GM23338 (cell line): ENCODE measurements around the gene TMA7B.

ENCODE experiments used
- CREB1 ChIP-seq: fragments of 250-450 bp; sonication (Bioruptor Pico); IDR thresholded peaks from 2 replicates; pipeline ENCODE4 v1.5.0; 2020; ENCODE audit warnings: low read depth, mild to moderate bottlenecking, moderate library complexity
- CTCF ChIP-seq, 2 experiments: fragments of 200-600 bp in 1 of 2; sonication (generic) in 1 of 2; conservative IDR thresholded peaks; 2 replicates each; pipeline versions ENCODE4 v1.5.1 to v1.6.1; 2016 to 2017; ENCODE audit warnings: antibody characterized with exemption in 2 of 2, low read depth in 2 of 2, mild to moderate bottlenecking in 2 of 2, moderate library complexity in 1 of 2
- ETS1 ChIP-seq: IDR thresholded peaks from 2 replicates; pipeline ENCODE4 v1.6.1; 2016; ENCODE audit warnings: antibody characterized with exemption
- EZH2 ChIP-seq: fragments of 200-600 bp; sonication (generic); IDR thresholded peaks from one replicate; pipeline ENCODE4 v1.8.0; 2017; ENCODE audit warnings: antibody characterized with exemption, mild to moderate bottlenecking, low read depth; ENCODE audit not compliant: unreplicated experiment
- POLR2AphosphoS5 ChIP-seq: IDR thresholded peaks from 2 replicates; pipeline ENCODE4 v1.6.1; 2016; ENCODE audit warnings: antibody characterized with exemption, low read depth
- STAT1 ChIP-seq: IDR thresholded peaks from one replicate; pipeline ENCODE4 v1.6.1; 2016; ENCODE audit warnings: antibody characterized with exemption; ENCODE audit not compliant: unreplicated experiment

GRCh38 chr22:39917776-39918495 is 42.3 kb upstream of the TMA7B start:
- no peak for TF ChIP-seq STAT1
- TF ChIP-seq CTCF (conservative IDR thresholded peaks at IDR 0.05; ENCODE audit: low read depth in 2 of 2): no peak
- TF ChIP-seq EZH2: no peak
- no peak for TF ChIP-seq ETS1
- TF ChIP-seq CREB1 (CRISPR knock-in tag): no peak
- no peak for TF ChIP-seq POLR2AphosphoS5
